Type B pancreatic cell (in vitro differentiated cells): ENCODE results near the gene SLC16A9. TPM values are rescaled to one million over a fixed set of nuclear protein-coding genes. Genes with fewer than 3 reads are reported as not detected.

Experiments used
- DNase-seq: peaks from one replicate; pipeline ENCODE4 v3.0.0; 2021; ENCODE audit warnings: mixed read lengths; ENCODE audit not compliant: unreplicated experiment; ENCODE audit errors: extremely low spot score
- H3K27ac Mint-ChIP-seq: 2 replicates; pipeline ENCODE4 v1.8.0; 2021; ENCODE audit warnings: mild to moderate bottlenecking, mixed read lengths
- H3K27me3 Mint-ChIP-seq: 2 replicates; pipeline ENCODE4 v1.8.0; 2021; ENCODE audit warnings: mixed read lengths
- H3K36me3 Mint-ChIP-seq: 2 replicates; pipeline ENCODE4 v1.8.0; 2021; ENCODE audit warnings: mixed read lengths
- H3K4me1 Mint-ChIP-seq: one replicate; pipeline ENCODE4 v1.8.0; 2021; ENCODE audit warnings: mixed read lengths; ENCODE audit not compliant: unreplicated experiment
- H3K4me3 Mint-ChIP-seq: 2 replicates; pipeline ENCODE4 v1.8.0; 2021; ENCODE audit warnings: mild to moderate bottlenecking, mixed read lengths
- H3K9me3 Mint-ChIP-seq: 2 replicates; pipeline ENCODE4 v1.8.0; 2021; ENCODE audit warnings: mixed read lengths
- CTCF ChIP-seq: fragments of 200-600 bp; sonication (generic); conservative IDR thresholded peaks from 2 replicates; pipeline ENCODE4 v1.5.0; 2021; ENCODE audit warnings: antibody characterized with exemption, mild to moderate bottlenecking
- total RNA-seq: library from RNA; stranded (reverse); gene quantifications from 2 replicates; pipeline ENCODE4 v1.2.1, GENCODE V29; 2021; ENCODE audit warnings: low replicate concordance

Gene SLC16A9
- total RNA-seq, 1 donor from 2014 or later, result 18.2 TPM

- Mint-ChIP-seq H3K27ac (no peak overlapping the region), H3K27me3 (no peaks in the 10 kb centered on the region), H3K4me3 (no peak overlapping the region), H3K9me3 (no peaks in the 10 kb centered on the region), H3K36me3 (no peaks in the 10 kb centered on the region), H3K4me1 (peaks cover 10% of the 10 kb centered on the region)
- TF ChIP-seq CTCF, result no peak
- DNase-seq, result no peak
Observed at GRCh38 chr10:59724098-59724938, 14.7 kb upstream of the SLC16A9 start.

GRCh38 chr10:59720377-59720776, 10.7 kb upstream of the SLC16A9 start:
- TF ChIP-seq CTCF, result no peak
- Mint-ChIP-seq H3K27me3 (no peaks in the 10 kb centered on the region), H3K27ac (no peak overlapping the region), H3K36me3 (no peaks in the 10 kb centered on the region), H3K9me3 (no peaks in the 10 kb centered on the region), H3K4me3 (no peak overlapping the region), H3K4me1 (no peaks in the 10 kb centered on the region)
- no peak for DNase-seq

- TF ChIP-seq CTCF, result peak; percentile 63
- no peaks in the 10 kb centered on the region for H3K27me3 Mint-ChIP-seq
- H3K27ac Mint-ChIP-seq, result no peak overlapping the region
- no peak overlapping the region for H3K4me3 Mint-ChIP-seq
- no peaks in the 10 kb centered on the region for H3K9me3 Mint-ChIP-seq
- no peaks in the 10 kb centered on the region for H3K36me3 Mint-ChIP-seq
- DNase-seq, result no peak
- no peaks in the 10 kb centered on the region for H3K4me1 Mint-ChIP-seq
Observed at GRCh38 chr10:59719374-59719773, 9.7 kb upstream of the SLC16A9 start.

GRCh38 chr10:59718257-59718656, 8.6 kb upstream of the SLC16A9 start:
- H3K27me3 Mint-ChIP-seq, result no peaks in the 10 kb centered on the region
- H3K4me3 Mint-ChIP-seq, result no peak overlapping the region
- DNase-seq, result no peak
- H3K36me3 Mint-ChIP-seq, result no peaks in the 10 kb centered on the region
- H3K4me1 Mint-ChIP-seq, result no peaks in the 10 kb centered on the region
- no peaks in the 10 kb centered on the region for H3K9me3 Mint-ChIP-seq
- H3K27ac Mint-ChIP-seq, result no peak overlapping the region
- no peak for TF ChIP-seq CTCF

GRCh38 chr10:59713196-59713821, 3.7 kb upstream of the SLC16A9 start:
- no peak for DNase-seq
- H3K36me3 Mint-ChIP-seq, result no peaks in the 10 kb centered on the region
- no peak overlapping the region for H3K4me3 Mint-ChIP-seq
- H3K4me1 Mint-ChIP-seq, result peaks cover 14% of the 10 kb centered on the region
- peaks cover 22% of the 10 kb centered on the region for H3K27me3 Mint-ChIP-seq
- no peak for TF ChIP-seq CTCF
- H3K9me3 Mint-ChIP-seq, result no peaks in the 10 kb centered on the region
- H3K27ac Mint-ChIP-seq, result no peak overlapping the region
